ENCODE data around the gene TMTC2. TPM values are rescaled to one million over a fixed set of nuclear protein-coding genes. Genes with fewer than 3 reads are reported as not detected.

Gene TMTC2
- total and polyA plus RNA-seq, 2 donors (not counting 3 experiments of a cell fraction or from before 2014, with no cell fraction given): 4.1 to 7.8 TPM

- Histone ChIP-seq H3K9ac (replicated peaks; ENCODE audit: extremely low read depth, insufficient read depth, low read length) (no peak overlapping the region), H2AFZ (ENCODE audit: low read depth, low read length) (no peak overlapping the region), H3K27me3 (ENCODE audit: control insufficient read depth in 2 of 2, insufficient read depth in 2 of 2, low read length in 2 of 2) (no peaks in the 10 kb centered on the region), H3K9me3 (replicated peaks; ENCODE audit: control insufficient read depth, insufficient read depth, low read length) (no peaks in the 10 kb centered on the region), H4K20me1 (replicated peaks; ENCODE audit: control insufficient read depth, extremely low read depth, insufficient read depth, low read length) (no peaks in the 10 kb centered on the region), H3K4me3 (replicated peaks in 1 of 3; ENCODE audit: insufficient read depth in 1 of 3, low read depth in 1 of 3, low read length in 3 of 3) (no peak overlapping the region), H3K36me3 (ENCODE audit: control insufficient read depth in 2 of 2, extremely low read depth in 1 of 2, insufficient read depth in 2 of 2, low read length in 2 of 2) (no peaks in the 10 kb centered on the region), H3K9me1 (replicated peaks; ENCODE audit: control insufficient read depth, extremely low read depth, insufficient read depth, low read length) (no peaks in the 10 kb centered on the region), H3K27ac (ENCODE audit: insufficient read depth, low read depth, low read length) (no peak overlapping the region), H3K79me2 (ENCODE audit: control insufficient read depth, insufficient read depth, low read length) (no peaks in the 10 kb centered on the region), H3K4me1 (ENCODE audit: control insufficient read depth, extremely low read depth, insufficient read depth, low read length) (peaks cover 11% of the 10 kb centered on the region), H3K4me2 (ENCODE audit: insufficient read depth, low read length) (no peak overlapping the region)
- ChIA-PET CTCF (no interaction called here), POLR2A (no interaction called here)
- TF ChIP-seq POLR2AphosphoS5 (IDR thresholded peaks at IDR 0.05; ENCODE audit: insufficient read depth, low read depth, low read length) (no peak), POLR2A (IDR thresholded peaks at IDR 0.05; ENCODE audit: low read depth, low read length) (no peak), MAX (IDR thresholded peaks at IDR 0.05; ENCODE audit: insufficient read depth, insufficient read length) (no peak), FOS (IDR thresholded peaks at IDR 0.05; ENCODE audit: borderline replicate concordance, insufficient read depth, low read length) (no peak), MYC (IDR thresholded peaks at IDR 0.05; ENCODE audit: low read depth, low read length) (no peak), GATA2 (IDR thresholded peaks at IDR 0.05; ENCODE audit: insufficient read depth, insufficient read length, low read depth, low read length) (no peak), JUN (IDR thresholded peaks at IDR 0.05; ENCODE audit: borderline replicate concordance, insufficient read depth, insufficient read length, low read depth) (no peak), CTCF (IDR thresholded peaks at IDR 0.05; ENCODE audit: extremely low read depth in 1 of 2, insufficient read depth in 1 of 2, low read depth in 1 of 2, low read length in 2 of 2) (no peak), EZH2 (IDR thresholded peaks at IDR 0.05; ENCODE audit: borderline replicate concordance, low read depth, low read length, severe bottlenecking) (no peak)
- intact Hi-C loops (cut with micrococcal nuclease): no loop called here
- no peak for DNase-seq (ENCODE audit: low read depth, low spot score)
- FAIRE-seq: no peak
- dilution Hi-C loops (cut with MboI; ENCODE audit: extremely low pct_ligation_motif_present, low sequenced_read_pairs): no loop called here
- no TSS peak for BruUV-seq (replicated peaks)
Observed at GRCh38 chr12:82852529-82852928, 165.8 kb downstream of the TMTC2 start.
